SIG-M5 treated with dmso at 0.1 percent for 504 hours (cell line): Measurements from ENCODE around the gene COX7A2L.
"Not testable (repeated sequence)": the region's sequence is repeated elsewhere in the genome, so short reads cannot be mapped to it uniquely, and the experiment has no call there.

Experiments
- DNase-seq: peaks from one replicate; lab custom pipeline; 2025; ENCODE audit not compliant: unreplicated experiment; lab: John Stamatoyannopoulos, UW

The COX7A2L gene

DNA sequence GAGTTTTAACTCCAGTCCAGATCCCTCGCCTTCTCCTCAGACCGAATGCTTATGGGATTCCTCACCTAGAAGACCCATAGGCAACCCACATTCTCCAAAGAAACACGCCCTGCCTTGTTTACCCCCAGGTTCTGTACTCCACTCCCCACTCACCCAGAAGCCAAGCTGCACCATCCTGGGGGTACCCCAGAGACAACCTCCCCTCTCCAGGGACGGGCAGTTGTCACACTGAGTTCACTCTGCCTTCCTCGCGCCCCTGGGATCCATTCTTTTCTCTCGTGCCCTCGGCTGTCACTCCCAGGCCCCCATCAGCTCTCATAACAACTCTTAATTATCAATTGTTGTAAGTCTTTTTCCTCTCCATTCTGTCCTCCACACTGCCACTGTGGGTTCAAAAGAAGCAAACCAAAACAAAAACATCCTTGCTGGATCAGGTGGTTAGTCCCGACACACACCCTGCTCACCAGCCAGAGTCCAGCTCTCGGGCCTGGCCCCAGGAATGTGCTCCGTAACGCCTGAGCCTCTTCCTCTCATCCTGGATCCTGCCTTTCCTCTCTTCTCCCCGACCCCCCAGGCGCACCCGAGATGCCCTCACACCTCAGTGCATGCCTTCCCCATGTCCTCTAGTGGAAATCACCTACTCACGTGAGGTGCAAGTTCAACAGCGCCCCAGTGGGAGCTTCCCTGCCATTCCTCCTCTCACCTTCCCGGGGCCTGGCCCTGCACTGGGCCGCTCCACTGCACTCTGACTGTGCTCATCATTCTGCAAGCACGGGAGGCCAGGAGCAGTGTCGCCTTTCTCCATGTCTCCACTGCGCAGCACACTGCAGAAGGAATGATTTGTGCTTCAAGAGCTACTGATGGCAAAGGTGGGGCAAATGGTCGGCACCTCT is 20.7 kb downstream of the COX7A2L start:
- no peak for DNase-seq

- DNase-seq, result no peak
Observed at GRCh38 chr2:42339191-42339912, 21.7 kb downstream of the COX7A2L start.

- DNase-seq, result no peak
Observed at GRCh38 chr2:42338567-42339190, 22.3 kb downstream of the COX7A2L start.

DNA sequence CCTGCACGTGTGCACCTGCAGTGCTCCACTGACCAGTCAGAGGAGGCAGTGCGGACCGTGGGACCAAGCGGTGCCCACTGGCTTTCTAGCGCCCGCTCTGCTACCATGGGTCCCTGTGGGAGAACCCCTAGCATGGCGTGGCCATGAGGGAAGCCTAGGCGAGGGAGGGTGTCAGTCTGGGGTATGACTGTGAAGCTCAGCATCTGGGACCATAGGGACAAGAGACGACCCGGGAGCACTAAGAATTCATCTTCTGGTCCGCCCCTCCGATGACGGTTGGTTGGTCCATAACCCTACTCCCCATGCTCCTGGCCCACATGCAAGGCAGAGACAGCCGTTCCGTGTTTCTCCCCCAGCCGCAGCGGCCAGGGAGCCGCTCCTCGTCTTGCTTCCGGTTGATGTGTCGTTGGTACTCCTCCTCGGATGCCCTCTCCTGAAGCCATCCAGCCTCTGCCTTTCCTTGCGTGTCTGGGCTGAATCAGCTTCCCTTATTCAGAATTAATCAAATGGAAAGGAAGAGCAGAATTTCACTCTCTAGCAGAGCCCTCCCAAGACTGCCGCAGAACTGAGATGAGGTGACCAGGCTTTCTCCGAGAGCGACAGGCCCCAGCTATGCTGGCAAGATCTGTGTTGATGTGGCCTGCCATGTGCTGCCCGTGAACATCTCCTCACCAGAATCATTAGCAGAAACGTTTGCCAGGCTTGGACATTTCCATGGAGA is 23.0 kb downstream of the COX7A2L start:
- no peak for DNase-seq

DNA sequence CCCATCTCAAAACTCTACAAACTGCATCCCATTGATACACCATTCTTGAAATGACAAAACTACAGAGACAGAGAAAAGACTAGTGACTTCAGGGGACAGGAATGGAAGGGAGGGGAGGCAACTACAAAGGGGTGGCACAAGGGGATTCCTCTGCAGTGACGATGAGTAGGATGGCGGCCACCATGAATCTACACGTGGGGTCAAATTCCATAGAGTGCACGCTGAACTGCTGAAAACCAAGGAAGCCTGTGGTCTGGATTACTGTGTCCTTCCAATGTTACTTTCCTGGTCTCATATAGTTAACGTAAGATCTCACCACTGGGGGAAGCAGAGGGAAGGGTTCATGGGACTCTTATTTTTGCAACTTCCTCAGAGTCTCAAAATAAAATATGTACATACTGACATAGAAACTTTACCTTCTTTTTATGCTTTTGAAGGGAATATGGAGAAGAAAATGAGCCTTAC is 23.6 kb downstream of the COX7A2L start:
- peak; percentile 8 for DNase-seq

GRCh38 chr2:42336361-42336965 is 24.6 kb downstream of the COX7A2L start:
- DNase-seq, result no peak

- no peak for DNase-seq
Observed at GRCh38 chr2:42335514-42336104, 25.4 kb downstream of the COX7A2L start.

DNA sequence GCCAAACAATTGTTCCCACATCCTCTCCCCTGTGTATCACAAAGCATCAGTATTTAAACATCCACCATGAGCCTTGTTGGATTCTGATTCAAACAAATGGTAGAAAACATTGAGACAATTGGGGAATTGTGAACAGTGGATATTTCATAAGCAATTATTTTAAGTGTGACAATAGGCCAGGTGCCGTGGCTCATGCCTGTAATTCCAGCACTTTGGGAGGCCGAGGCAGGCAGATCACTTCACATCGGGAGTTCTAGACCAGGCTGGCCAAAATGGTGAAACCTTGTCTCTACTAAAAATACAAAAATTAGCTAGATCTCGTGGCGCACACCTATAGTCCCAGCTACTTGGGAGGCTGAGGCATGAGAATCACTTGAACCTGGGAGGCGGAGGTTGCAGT is 26.2 kb downstream of the COX7A2L start:
- not testable (repeated sequence) for DNase-seq

GRCh38 chr2:42334220-42334619 is 26.8 kb downstream of the COX7A2L start:
- no peak for DNase-seq

- no peak for DNase-seq
Observed at GRCh38 chr2:42333579-42333978, 27.4 kb downstream of the COX7A2L start.

- DNase-seq, result no peak
Observed at GRCh38 chr2:42332575-42332974, 28.4 kb downstream of the COX7A2L start.

- no peak for DNase-seq
Observed at GRCh38 chr2:42331569-42332284, 29.3 kb downstream of the COX7A2L start.

GRCh38 chr2:42329736-42330135 is 31.3 kb downstream of the COX7A2L start:
- DNase-seq, result no peak

DNA sequence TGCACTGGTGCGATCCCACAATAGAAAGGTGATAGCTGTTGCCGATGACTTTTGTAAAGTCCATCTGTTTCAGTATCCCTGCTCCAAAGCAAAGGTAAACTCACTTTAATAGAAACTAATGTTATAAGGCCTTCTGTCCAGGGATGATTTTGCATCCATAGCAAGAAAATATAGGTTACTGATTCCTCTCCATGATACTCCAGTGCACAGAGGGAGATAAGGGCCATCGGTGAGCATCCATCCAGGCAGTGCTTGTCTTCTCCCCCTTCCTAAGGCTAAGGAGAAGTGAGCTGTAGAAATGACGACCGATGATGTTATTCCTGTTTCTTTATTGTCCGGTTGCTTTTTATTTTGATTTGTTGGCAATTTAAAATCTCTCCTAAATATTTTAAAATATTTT is 32.1 kb downstream of the COX7A2L start:
- no peak for DNase-seq

DNA sequence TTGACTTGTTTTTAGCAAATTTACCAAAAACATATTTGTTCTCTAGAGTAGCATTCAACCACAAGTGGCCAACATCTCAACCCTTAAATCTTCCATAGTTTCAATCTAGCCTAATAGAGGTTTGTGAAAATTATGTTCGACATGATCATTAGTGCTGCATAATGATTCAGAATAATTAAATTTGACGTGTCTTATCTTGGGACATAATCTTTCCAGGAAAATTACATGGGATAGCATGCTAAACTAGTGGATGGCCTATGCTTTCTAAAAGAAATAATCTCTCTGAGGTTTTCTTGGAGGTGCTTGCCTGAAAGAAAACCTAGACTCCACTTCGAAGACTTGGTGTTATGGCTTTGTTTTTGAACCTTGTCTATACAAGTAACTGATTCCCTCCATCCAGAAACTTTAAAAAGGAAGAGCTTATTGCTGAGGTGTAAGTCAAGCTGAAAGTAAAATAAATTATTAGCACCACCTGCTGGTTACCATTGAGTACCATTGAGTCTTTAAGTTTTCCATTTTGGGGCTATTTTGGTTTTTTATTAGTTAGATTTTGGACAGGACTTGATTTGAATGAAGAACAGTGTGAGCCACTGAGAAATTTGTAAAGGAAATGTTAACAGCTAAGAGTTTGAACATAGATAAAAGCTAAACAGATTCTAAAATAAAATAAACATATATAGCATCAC is 32.7 kb downstream of the COX7A2L start:
- peak; percentile 33 for DNase-seq

DNA sequence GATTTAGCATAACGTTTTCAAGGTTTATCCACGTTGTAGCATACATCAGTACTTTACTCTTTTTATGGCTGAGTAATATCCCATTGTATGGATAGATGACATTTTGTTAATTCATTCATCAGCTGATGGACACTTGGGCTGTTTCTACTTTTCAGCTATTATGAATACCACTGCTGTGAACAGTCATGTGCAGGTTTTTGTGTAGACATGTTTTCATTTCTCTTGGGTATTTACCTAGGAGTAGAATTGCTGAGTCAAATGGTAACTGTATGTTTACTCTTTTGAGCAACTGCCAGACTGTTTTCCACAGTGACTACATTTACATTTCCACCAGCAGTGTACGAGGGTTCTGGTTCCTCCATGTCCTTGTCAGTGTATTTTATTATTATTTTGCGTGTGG is 33.9 kb downstream of the COX7A2L start:
- peak; percentile 8 for DNase-seq

GRCh38 chr2:42325609-42326008 is 35.4 kb downstream of the COX7A2L start:
- no peak for DNase-seq

GRCh38 chr2:42324949-42325348 is 36.1 kb downstream of the COX7A2L start:
- DNase-seq, result no peak

DNA sequence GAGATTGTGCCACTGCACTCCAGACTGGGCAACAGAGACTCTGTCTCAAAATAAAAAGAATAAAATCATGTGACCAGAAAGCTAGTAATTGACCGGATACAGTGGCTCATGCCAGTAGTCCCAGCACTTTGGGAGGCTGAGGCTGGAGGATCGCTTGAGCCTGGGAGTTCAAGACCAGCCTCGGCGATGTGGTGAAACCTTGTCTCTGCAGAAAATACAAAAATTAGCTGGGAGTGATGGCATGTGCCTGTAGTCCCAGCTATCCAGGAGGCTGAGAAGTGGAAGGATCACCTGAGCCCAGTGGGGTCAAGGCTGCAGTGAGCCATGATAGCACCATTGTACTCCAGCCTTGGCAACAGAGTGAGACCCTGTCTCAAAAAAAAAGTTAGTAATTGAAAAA is 36.8 kb downstream of the COX7A2L start:
- DNase-seq, result no peak
